HEK293 (cell line): ENCODE data around the gene CDCA3.
A peak's percentile ranks its signal among the peaks of the same experiment; 100 is the strongest.

Experiments
- CTCF ChIA-PET: fragments of 350-600 bp; formaldehyde crosslinking; extraction: SDS; loops from one replicate; lab custom pipeline; 2021; ENCODE audit warnings: antibody characterized with exemption; lab: Yijun Ruan, JAX
- POLR2A ChIA-PET: fragments of 300-600 bp; formaldehyde crosslinking; extraction: SDS; loops from one replicate; lab custom pipeline; 2020; ENCODE audit warnings: antibody characterized with exemption, inconsistent platforms; lab: Yijun Ruan, JAX
- H3K27ac ChIP-seq: fragments of 200-500 bp; sonication (Bioruptor generic); 2 replicates; pipeline ENCODE4 v1.5.1; 2014; ENCODE audit warnings: low read depth, low read length, control low read depth, inconsistent platforms; ENCODE audit errors: extremely low read depth
- H3K36me3 ChIP-seq, 2 experiments: fragments of 200-500 bp in 1 of 2; sonication (Bioruptor generic) in 1 of 2; 1 replicate in 1 of 2; 2 replicates in 1 of 2; pipeline ENCODE4 v1.5.1; 2014 to 2017; ENCODE audit warnings: inconsistent platforms in 2 of 2, low read length in 2 of 2; ENCODE audit not compliant: control insufficient read depth in 2 of 2, insufficient read depth in 1 of 2
- H3K4me1 ChIP-seq: fragments of 200-500 bp; sonication (Bioruptor generic); 2 replicates; pipeline ENCODE4 v1.5.1; 2014; ENCODE audit warnings: mild to moderate bottlenecking, low read length, inconsistent platforms; ENCODE audit not compliant: control insufficient read depth, insufficient read depth
- H3K4me3 ChIP-seq: 2 replicates; pipeline ENCODE4 v1.5.1; 2011; ENCODE audit warnings: low read depth, mild to moderate bottlenecking, control low read depth, low read length, moderate library complexity
- H3K9me3 ChIP-seq: fragments of 200-500 bp; sonication (Bioruptor generic); 2 replicates; pipeline ENCODE4 v1.5.1; 2014; ENCODE audit warnings: low read depth, low read length, inconsistent platforms; ENCODE audit not compliant: control insufficient read depth, insufficient read depth
- ATF2 ChIP-seq: fragments of 450-650 bp; formaldehyde crosslinking; IDR thresholded peaks from 2 replicates; pipeline ENCODE4 v1.5.1; 2016; ENCODE audit warnings: missing biosample characterization, missing genetic modification characterization, low read depth
- GLIS1 ChIP-seq: fragments of 450-650 bp; formaldehyde crosslinking; IDR thresholded peaks from 2 replicates; pipeline ENCODE4 v1.5.1; 2016; ENCODE audit warnings: missing biosample characterization, missing genetic modification characterization
- HOXD13 ChIP-seq: sonication (generic); formaldehyde crosslinking; IDR thresholded peaks from 2 replicates; pipeline ENCODE4 v1.8.0; 2022; ENCODE audit warnings: missing genetic modification reagents, borderline replicate concordance
- IKZF3 ChIP-seq: fragments of 450-650 bp; IDR thresholded peaks from 2 replicates; pipeline ENCODE4 v1.5.0; 2018; ENCODE audit warnings: missing biosample characterization, mild to moderate bottlenecking, missing genetic modification characterization, moderate library complexity
- KLF1 ChIP-seq: fragments of 450-650 bp; formaldehyde crosslinking; IDR thresholded peaks from 2 replicates; pipeline ENCODE4 v1.5.1; 2016; ENCODE audit warnings: missing biosample characterization, missing genetic modification characterization
- KLF10 ChIP-seq: fragments of 450-650 bp; IDR thresholded peaks from 2 replicates; pipeline ENCODE4 v1.5.1; 2018; ENCODE audit warnings: missing biosample characterization, mild to moderate bottlenecking, missing genetic modification characterization
- KLF16 ChIP-seq: fragments of 450-650 bp; formaldehyde crosslinking; IDR thresholded peaks from 2 replicates; pipeline ENCODE4 v1.5.1; 2017; ENCODE audit warnings: missing biosample characterization, missing genetic modification characterization
- KLF9 ChIP-seq: fragments of 450-650 bp; formaldehyde crosslinking; IDR thresholded peaks from 2 replicates; pipeline ENCODE4 v1.5.1; 2016; ENCODE audit warnings: missing biosample characterization, missing genetic modification characterization, low read depth
- SCRT1 ChIP-seq: fragments of 450-650 bp; formaldehyde crosslinking; IDR thresholded peaks from 2 replicates; pipeline ENCODE4 v1.5.1; 2016; ENCODE audit warnings: missing biosample characterization, missing genetic modification characterization, borderline replicate concordance
- WT1 ChIP-seq: fragments of 450-650 bp; formaldehyde crosslinking; IDR thresholded peaks from 2 replicates; pipeline ENCODE4 v1.5.1; 2016; ENCODE audit warnings: missing biosample characterization, missing genetic modification characterization
- ZBTB1 ChIP-seq: fragments of 450-650 bp; formaldehyde crosslinking; IDR thresholded peaks from 2 replicates; pipeline ENCODE4 v1.5.1; 2016; ENCODE audit warnings: missing biosample characterization, missing genetic modification characterization
- ZBTB6 ChIP-seq: fragments of 450-650 bp; formaldehyde crosslinking; IDR thresholded peaks from 2 replicates; pipeline ENCODE4 v1.5.1; 2017; ENCODE audit warnings: missing biosample characterization, missing genetic modification characterization
- ZBTB8A ChIP-seq: fragments of 450-650 bp; formaldehyde crosslinking; IDR thresholded peaks from 2 replicates; pipeline ENCODE4 v1.5.1; 2016; ENCODE audit warnings: missing biosample characterization, missing genetic modification characterization
- ZFP37 ChIP-seq: fragments of 450-650 bp; formaldehyde crosslinking; IDR thresholded peaks from 2 replicates; pipeline ENCODE4 v1.5.1; 2016; ENCODE audit warnings: missing biosample characterization, missing genetic modification characterization
- ZIC2 ChIP-seq: fragments of 450-650 bp; formaldehyde crosslinking; IDR thresholded peaks from 2 replicates; pipeline ENCODE4 v1.5.1; 2016; ENCODE audit warnings: missing biosample characterization, missing genetic modification characterization
- ZNF121 ChIP-seq: fragments of 450-650 bp; formaldehyde crosslinking; IDR thresholded peaks from 2 replicates; pipeline ENCODE4 v1.5.1; 2016; ENCODE audit warnings: missing biosample characterization, missing genetic modification characterization
- ZNF23 ChIP-seq: fragments of 450-650 bp; formaldehyde crosslinking; IDR thresholded peaks from 2 replicates; pipeline ENCODE4 v1.5.1; 2016; ENCODE audit warnings: missing biosample characterization, missing genetic modification characterization, borderline replicate concordance
- ZNF266 ChIP-seq: fragments of 450-650 bp; formaldehyde crosslinking; IDR thresholded peaks from 2 replicates; pipeline ENCODE4 v1.5.1; 2016; ENCODE audit warnings: missing biosample characterization, missing genetic modification characterization, low read depth
- ZNF280D ChIP-seq: fragments of 450-650 bp; formaldehyde crosslinking; IDR thresholded peaks from 2 replicates; pipeline ENCODE4 v1.5.1; 2016; ENCODE audit warnings: missing biosample characterization, missing genetic modification characterization
- ZNF350 ChIP-seq: fragments of 450-650 bp; formaldehyde crosslinking; IDR thresholded peaks from 2 replicates; pipeline ENCODE4 v1.5.0; 2017; ENCODE audit warnings: missing biosample characterization, mild to moderate bottlenecking, missing genetic modification characterization
- ZNF366 ChIP-seq: fragments of 450-650 bp; formaldehyde crosslinking; conservative IDR thresholded peaks from 2 replicates; pipeline ENCODE4 v1.5.1; 2016; ENCODE audit warnings: missing biosample characterization, missing genetic modification characterization
- ZNF423 ChIP-seq: fragments of 450-650 bp; formaldehyde crosslinking; IDR thresholded peaks from 2 replicates; pipeline ENCODE4 v1.5.1; 2016; ENCODE audit warnings: missing biosample characterization, missing genetic modification characterization
- ZNF488 ChIP-seq: fragments of 450-650 bp; formaldehyde crosslinking; IDR thresholded peaks from 2 replicates; pipeline ENCODE4 v1.5.1; 2016; ENCODE audit warnings: missing biosample characterization, missing genetic modification characterization
- ZNF544 ChIP-seq: fragments of 450-650 bp; formaldehyde crosslinking; IDR thresholded peaks from 2 replicates; pipeline ENCODE4 v1.5.0; 2017; ENCODE audit warnings: missing biosample characterization, missing genetic modification characterization
- ZSCAN5A ChIP-seq: fragments of 450-650 bp; formaldehyde crosslinking; IDR thresholded peaks from 2 replicates; pipeline ENCODE4 v1.5.1; 2016; ENCODE audit warnings: missing biosample characterization, missing genetic modification characterization
- ZXDB ChIP-seq: fragments of 450-650 bp; formaldehyde crosslinking; IDR thresholded peaks from 2 replicates; pipeline ENCODE4 v1.5.1; 2016; ENCODE audit warnings: missing biosample characterization, missing genetic modification characterization

CDCA3 gene

GRCh38 chr12:6828781-6829535 is 22.1 kb downstream of the CDCA3 start (continued):
- TF ChIP-seq ZNF121 (tag by site-specific recombination) = 0 out of 2 replicates have a peak, but pooled peaks have one; percentile 27

GRCh38 chr12:6827982-6828780 is 22.9 kb downstream of the CDCA3 start, which contains the start of gene P3H3:
P3H3 (plus strand) TSS chr12:6828407; CDS start chr12:6828441, 34 bp downstream.
- peak within 1 kb of the TSS; percentile 47 for H3K4me3 ChIP-seq
- POLR2A ChIA-PET = interaction anchor here (0.7 to 6.0 kb wide), 11 partner anchors 24 to 294 kb away, joined by 3 to 55 read pairs (median 4); partner anchors contain the start of genes CDCA3, COPS7A, GAPDH and MLF2
- CTCF ChIA-PET = interaction anchor here (0.6 to 8.1 kb wide), 9 partner anchors 23 to 96 kb away, joined by 3 to 116 read pairs (median 3); partner anchors contain the start of genes MLF2, TPI1 and USP5
- H3K27ac ChIP-seq = peak within 1 kb of the TSS; percentile 86; the same call in 1 of the 2 replicates
- H3K4me1 ChIP-seq = no peaks in the 10 kb centered on the region
- H3K36me3 ChIP-seq = peaks cover 3 to 33% of the 10 kb centered on the region in 2 experiments
- no peaks in the 10 kb centered on the region for H3K9me3 ChIP-seq
- TF ChIP-seq ZBTB8A (tag by site-specific recombination) = peak; percentile 50; the same call in 1 of the 2 replicates
- TF ChIP-seq ZNF280D = 0 out of 2 replicates have a peak, but pooled peaks have one; percentile 28
- TF ChIP-seq ZNF544 = no peak
- TF ChIP-seq ZNF23 = no peak
- TF ChIP-seq ZBTB6 = peak; percentile 68; the same call in 1 of the 2 replicates
- TF ChIP-seq IKZF3 = peak; percentile 83
- TF ChIP-seq ZNF366 (tag by site-specific recombination) = peak; percentile 99
- TF ChIP-seq SCRT1 (tag by site-specific recombination) = no peak
- 0 out of 2 replicates have a peak, but pooled peaks have one; percentile 28 for TF ChIP-seq ZSCAN5A
- TF ChIP-seq WT1 (tag by site-specific recombination) = peak; percentile 75
- no peak for TF ChIP-seq HOXD13 (CRISPR knock-in tag)
- peak; percentile 45; the same call in 1 of the 2 replicates for TF ChIP-seq ATF2 (tag by site-specific recombination)
- TF ChIP-seq KLF1 (tag by site-specific recombination) = peak; percentile 35; the same call in 1 of the 2 replicates
- no peak for TF ChIP-seq ZNF350 (tag by site-specific recombination)
- no peak for TF ChIP-seq ZNF266 (tag by site-specific recombination)
- no peak for TF ChIP-seq ZNF488
- TF ChIP-seq KLF10 (tag by site-specific recombination) = 0 out of 2 replicates have a peak, but pooled peaks have one; percentile 40
- TF ChIP-seq ZIC2 = no peak
- peak; percentile 55 for TF ChIP-seq KLF9 (tag by site-specific recombination)
- TF ChIP-seq GLIS1 = 0 out of 2 replicates have a peak, but pooled peaks have one; percentile 4
- TF ChIP-seq ZNF423 (tag by site-specific recombination) = no peak
- peak; percentile 38; the same call in 1 of the 2 replicates for TF ChIP-seq ZBTB1 (tag by site-specific recombination)
- 0 out of 2 replicates have a peak, but pooled peaks have one; percentile 51 for TF ChIP-seq ZFP37 (tag by site-specific recombination)
- peak; percentile 96 for TF ChIP-seq KLF16 (tag by site-specific recombination)
- peak; percentile 92 for TF ChIP-seq ZXDB (tag by site-specific recombination)
